T-helper 2 cell treated with Interferon-gamma antibody and Interleukin-4, amounts not matched to agents 100 ng/mL and 5 ng/mL, for 36 hours (primary cell): ENCODE data around the gene HES4. TPM values are rescaled to one million over a fixed set of nuclear protein-coding genes. Genes with fewer than 3 reads are reported as not detected.

Experiments used
- intact Hi-C: fragments of 100-400 bp; cut with micrococcal nuclease; formaldehyde crosslinking; loops from one replicate; pipeline ENCODE4 v1.15.1; 2023
- total RNA-seq: library from RNA; stranded (reverse); gene quantifications from 2 replicates; pipeline ENCODE4 v1.2.3, GENCODE V29; 2022

Gene HES4
- total RNA-seq, 1 donor from 2014 or later, result 0.18 TPM

DNA sequence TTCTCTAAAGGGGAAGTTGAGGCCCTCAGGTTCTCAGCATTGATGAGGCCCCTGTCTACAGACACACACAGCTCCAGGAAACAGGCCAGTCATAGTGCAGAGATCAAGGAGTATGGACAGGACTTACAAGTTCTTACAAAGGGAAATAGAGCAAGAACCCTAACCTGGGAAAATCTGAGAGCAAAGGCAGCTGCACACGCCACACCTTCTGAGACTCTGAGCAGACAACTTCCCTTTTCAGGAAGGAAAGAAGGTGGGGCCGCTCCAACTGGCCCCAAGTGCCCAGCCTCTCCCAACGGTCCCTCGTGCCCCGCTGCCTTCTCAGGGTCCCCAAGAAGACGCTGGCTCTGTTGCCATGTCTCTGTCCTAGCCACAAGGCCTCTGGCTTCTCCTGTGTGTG lies 44.4 kb downstream of the HES4 start:
- intact Hi-C loops, result no loop called here

DNA sequence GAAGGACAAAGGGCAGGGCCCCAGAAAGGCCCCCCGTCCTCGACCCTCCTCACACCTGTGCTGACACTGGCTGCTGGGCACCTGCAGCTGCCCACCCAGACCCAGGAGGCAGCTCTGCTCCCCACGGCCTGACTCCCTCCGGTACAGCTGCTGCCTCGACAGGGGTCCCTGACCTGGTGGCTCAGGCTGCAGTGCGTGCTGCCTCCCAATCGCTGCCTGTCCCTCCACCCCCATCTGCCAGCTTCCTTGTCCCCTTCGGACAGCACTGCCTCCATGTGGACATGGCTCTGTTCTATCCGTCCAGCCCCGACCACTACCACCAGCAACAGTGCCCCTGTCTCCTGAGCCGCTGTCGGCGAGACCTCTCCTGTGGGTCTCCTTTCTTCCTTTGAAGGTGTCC lies 45.0 kb downstream of the HES4 start:
- intact Hi-C loops, result no loop called here

DNA sequence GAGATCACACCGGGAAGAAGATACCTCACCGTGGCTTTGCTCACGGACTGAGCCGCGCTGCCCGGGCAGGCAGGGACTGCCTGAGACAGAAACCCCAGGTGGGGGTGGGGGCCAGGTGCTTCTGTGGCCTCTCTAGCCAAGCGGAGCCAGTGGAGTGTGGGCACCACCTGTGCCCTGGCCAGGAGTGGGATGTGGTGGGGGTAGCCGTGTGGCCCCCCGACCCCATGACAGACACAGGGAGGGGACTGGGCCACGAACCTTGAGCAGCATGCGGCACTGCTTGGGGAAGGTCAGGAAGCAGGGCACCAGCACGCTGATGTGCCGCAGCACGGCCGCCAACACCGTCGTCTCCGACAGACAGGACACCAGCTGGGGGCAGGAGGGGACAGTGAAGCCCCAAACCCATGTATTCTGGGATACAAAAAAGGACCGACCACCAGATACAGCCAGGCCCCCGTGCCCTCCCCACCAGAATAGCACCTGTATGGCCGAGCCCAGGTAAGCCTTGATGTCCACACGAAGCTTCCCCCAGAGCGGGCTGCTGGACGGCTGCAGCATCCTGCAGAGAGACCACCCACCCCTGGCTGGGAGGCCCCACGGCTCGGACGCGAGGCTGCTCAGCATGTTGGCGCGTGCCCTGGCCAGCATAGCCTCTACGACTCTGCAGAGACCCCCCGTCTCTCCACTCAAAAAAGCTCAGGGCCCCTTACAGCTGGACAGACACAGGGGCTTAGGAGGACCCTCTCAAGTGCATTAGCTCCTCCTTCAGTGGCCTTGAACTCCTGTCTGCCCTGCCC lies 46.2 kb downstream of the HES4 start:
- intact Hi-C loops, result no loop called here

DNA sequence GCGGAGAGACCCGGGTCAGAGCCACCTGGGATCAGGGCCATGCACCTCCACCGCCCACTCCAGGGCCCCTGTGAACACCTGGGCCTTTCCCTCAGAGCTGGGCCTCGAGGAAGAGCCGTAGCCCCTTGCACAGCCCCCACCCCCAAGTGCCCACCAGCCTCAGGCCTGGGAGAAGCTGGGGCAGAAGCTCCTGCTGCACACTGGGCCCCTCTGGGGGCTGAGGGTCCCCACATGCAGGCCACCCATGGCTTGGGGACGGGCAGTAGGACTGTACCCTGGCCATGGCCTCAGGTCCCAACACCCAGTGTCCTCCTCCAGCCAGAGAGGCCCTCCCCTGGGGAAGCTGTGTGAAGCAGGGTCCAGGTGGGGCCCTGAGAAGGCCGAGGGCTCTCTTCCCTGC lies 47.3 kb downstream of the HES4 start:
- intact Hi-C loops, result no loop called here

DNA sequence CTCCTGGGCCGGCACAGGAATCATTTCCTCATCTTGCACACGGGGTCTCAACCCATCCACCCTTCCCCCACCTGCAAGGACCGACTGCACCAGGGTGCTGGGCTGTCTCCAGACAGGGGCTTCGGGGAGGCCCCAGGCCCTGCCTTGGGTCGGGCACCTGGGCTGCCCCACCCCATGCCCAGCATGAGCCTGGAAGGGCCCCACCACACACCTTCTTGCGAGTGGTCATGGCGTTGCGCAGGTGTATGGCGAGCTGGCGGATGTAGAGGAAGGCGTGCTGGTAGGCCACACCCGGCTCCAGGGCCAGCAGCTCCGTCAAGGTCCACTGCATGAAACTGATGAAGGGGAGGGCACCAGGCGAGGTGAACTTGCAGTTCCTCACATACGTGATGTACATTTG lies 47.7 kb downstream of the HES4 start:
- intact Hi-C loops, result no loop called here

DNA sequence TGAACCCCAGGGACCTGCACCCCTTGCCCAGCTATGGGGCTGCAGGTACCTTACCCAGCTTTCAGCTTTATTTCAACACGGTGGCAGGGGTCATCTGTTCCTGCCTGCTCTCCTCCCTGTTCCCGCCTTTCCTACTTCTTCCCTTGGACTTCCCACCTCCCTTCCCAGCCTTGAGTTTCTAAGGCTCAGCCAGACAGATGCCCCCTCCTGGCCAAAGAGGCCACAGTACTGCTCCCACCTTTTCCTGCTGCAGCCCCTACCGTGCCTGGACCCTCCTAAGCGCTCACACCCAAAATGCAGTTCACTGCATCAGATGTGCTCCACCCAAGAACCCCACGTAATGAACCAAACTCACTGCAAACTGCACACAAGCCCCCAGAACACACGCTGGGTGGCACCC lies 48.5 kb downstream of the HES4 start:
- intact Hi-C loops, result no loop called here

DNA sequence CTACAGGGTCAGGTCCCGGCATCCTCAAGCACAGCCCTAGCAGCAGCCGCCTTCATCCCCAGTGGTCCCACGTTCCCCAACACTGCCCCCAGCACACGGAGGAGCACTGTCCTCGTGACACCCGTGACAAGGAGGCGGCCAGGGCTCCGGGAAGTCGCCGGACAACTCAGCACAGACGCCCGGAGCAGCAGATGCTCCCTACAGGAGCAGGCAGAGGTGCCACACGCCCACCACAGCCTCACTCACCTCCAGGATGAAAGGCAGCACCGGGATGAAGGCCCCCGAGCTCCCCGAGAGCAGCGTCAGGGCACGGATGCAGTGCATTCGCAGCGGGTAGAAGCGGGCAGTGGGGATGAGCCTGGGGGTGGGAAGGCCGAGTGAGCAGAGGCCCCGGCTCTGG lies 49.0 kb downstream of the HES4 start:
- intact Hi-C loops, result no loop called here

DNA sequence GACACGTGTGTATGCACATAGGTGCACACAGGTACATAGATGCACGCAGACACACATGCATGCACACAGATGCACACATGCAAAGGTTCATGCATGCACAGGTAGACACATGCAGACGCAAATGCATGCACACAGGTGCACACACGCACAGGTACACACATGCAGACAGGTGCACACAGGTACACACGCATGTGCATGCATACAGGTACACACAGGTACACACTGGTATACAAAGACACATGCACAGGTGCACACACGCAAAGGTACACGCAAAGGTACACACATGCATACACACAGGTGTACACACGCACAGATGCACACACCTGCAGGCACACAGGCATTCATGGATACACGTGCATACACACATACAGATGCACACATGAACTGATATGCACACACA lies 49.6 kb downstream of the HES4 start:
- intact Hi-C loops, result no loop called here

Other genes starting within 250 kb of the HES4 start
- gene SAMD11, start 76.2 kb downstream of the HES4 start, total RNA-seq, result not detected in 2 replicates
- 87.0 and 90.7 TPM in 2 replicates for gene NOC2L, start 40.8 kb downstream of the HES4 start, total RNA-seq
- 23.8 and 26.3 TPM in 2 replicates for gene KLHL17, start 39.5 kb downstream of the HES4 start, total RNA-seq
- gene PLEKHN1, start 33.6 kb downstream of the HES4 start, total RNA-seq, result 1.6 and 2.2 TPM in 2 replicates
- gene PERM1, start 18.0 kb downstream of the HES4 start, total RNA-seq, result not detected in 2 replicates
- 101 and 102 TPM in 2 replicates for gene ISG15, start 13.4 kb upstream of the HES4 start, total RNA-seq
- 3.7 and 4.2 TPM in 2 replicates for gene AGRN, start 20.0 kb upstream of the HES4 start, total RNA-seq
- gene RNF223, start 74.2 kb upstream of the HES4 start, total RNA-seq, result not detected in 2 replicates
- 16.3 and 16.8 TPM in 2 replicates for gene C1orf159, start 116.0 kb upstream of the HES4 start, total RNA-seq
- 0.30 and 0.89 TPM in 2 replicates for gene TTLL10, start 173.8 kb upstream of the HES4 start, total RNA-seq
- gene TNFRSF18, start 206.5 kb upstream of the HES4 start, total RNA-seq, result 26.8 and 29.8 TPM in 2 replicates
- 46.0 and 47.8 TPM in 2 replicates for gene TNFRSF4, start 214.1 kb upstream of the HES4 start, total RNA-seq
- 111 and 112 TPM in 2 replicates for gene SDF4, start 231.9 kb upstream of the HES4 start, total RNA-seq
- gene B3GALT6, start 232.1 kb upstream of the HES4 start, total RNA-seq, result 27.1 and 27.5 TPM in 2 replicates
- 2.9 and 3.2 TPM in 2 replicates for gene C1QTNF12, start 246.6 kb upstream of the HES4 start, total RNA-seq